HTR-8/SVneo (cell line): ENCODE results near the gene CTNNA1.
"Not testable (repeated sequence)": the region's sequence is repeated elsewhere in the genome, so short reads cannot be mapped to it uniquely, and the experiment has no call there.

ENCODE experiments used
- DNase-seq: peaks from one replicate; pipeline ENCODE4 v3.0.0; 2011; ENCODE audit warnings: low spot score, mixed read lengths; ENCODE audit not compliant: insufficient read length
- FAIRE-seq: peaks from 2 replicates; lab custom pipeline; 2011; peaks lifted over from hg19 to GRCh38; lab: Jason Lieb, UNC

CTNNA1 gene

DNA sequence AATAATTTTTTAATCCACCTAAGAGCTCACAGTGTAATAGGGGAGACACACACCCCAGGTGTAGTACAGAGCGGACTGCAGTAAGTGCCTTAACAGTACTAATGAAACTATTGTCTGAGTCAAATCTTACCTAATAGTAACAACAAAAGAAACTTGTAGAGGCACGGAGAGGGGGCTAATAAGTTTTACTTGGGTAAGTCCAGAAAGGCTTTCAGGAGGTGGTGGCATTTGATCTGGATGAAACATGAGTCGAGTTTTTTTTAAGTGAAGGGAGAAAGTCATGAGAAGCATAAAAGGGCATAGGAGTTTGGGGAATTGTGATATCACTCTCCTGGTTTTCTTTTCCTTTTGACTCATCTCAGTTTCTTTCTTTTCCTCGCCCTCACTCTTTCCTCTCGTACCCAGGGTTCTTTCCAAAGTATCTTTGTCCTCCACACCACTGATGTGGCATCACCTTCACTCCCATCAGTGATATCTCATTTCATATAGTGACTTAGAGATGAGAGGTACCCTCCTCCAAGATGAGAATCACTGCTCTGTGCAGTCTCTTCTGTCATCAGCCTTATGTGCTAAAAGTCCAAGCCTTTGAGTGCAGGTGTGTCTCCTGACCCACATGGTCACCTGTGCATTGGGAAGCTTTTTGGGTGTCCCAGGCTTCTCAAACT is 2.0 kb downstream of the CTNNA1 start:
- FAIRE-seq (no peak), DNase-seq (no peak)

DNA sequence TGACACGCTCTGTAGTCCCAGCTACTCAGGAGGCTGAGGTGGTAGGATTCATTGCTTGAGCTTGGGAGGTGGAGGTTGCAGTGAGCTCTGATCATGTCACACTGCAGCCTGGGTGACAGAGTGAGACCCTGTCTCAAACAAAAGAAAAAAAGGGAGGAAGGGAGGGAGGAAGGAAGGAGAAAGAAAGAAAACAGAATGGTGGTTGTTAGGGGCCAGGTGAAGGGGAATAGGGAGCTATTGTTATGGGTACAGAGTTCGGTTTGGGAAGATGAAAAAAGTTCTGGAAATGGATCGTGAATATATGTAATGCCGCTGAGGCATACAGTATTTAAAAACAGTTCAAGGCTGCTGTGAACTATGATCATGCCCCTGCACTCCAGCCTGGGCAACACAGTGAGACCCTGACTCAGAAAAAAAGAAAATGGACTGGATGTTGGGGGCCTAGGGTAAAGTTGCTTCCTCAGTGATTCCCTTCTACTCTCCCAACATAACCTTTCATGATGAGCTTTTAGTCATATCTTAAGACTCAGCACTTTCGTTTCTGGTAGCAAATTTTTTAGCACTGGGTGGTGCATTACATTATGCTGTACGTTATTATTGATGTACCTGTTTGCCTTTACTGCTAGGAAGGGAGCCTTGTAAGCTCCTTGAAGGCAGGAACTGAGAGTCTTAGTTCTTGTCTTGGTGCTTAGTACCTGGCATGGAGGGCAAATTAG is 4.0 kb downstream of the CTNNA1 start:
- DNase-seq (no peak), FAIRE-seq (no peak)

DNA sequence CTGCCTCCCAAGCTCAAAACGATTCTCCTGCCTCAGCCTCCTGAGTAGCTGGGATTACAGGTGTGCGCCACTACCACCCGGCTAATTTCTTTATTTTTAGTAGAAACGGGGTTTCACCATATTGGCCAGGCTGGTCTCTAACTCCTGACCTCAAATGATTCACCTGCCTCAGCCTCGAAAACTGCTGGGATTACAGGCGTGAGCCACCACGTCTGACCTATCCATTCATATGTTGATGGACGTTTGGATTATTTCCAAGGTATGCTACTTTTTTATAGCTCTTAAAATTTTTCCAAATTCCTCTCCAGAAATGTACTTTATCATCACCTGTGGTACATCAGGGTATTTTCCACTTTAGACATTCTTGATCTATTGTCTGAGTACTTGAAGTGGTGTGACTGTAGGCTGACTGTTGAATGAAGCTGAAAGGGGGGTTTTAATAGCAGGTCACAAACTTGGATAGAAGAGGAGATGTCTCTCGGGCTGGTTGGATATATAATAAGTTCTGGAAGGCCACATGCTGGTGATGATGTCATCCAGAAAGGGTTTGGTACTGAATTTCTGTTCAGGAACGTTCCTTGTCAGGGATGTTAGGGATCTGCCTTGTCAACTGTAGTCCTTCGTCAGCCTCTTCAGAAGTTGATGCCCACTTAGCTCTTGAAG is 7.4 kb downstream of the CTNNA1 start:
- FAIRE-seq, result no peak
- no peak for DNase-seq

DNA sequence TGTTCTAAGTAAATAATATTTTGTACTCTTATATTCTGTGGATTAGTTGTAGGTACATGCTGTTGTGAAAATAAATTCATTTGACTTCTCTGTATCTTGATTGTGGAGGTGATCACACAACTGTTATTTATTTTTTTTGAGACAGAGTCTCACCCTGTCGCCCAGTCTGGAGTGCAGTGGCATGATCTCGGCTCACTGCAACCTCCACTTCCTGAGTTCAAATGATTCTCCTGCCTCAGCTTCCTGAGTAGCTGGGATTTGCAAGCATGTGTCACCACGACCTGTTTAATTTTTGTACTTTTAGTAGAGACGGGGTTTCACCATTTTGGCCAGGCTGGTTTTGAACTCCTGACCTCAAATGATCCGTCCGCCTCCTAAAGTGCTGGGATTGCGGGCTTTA is 7.9 kb downstream of the CTNNA1 start:
- FAIRE-seq, DNase-seq: not testable (repeated sequence)

DNA sequence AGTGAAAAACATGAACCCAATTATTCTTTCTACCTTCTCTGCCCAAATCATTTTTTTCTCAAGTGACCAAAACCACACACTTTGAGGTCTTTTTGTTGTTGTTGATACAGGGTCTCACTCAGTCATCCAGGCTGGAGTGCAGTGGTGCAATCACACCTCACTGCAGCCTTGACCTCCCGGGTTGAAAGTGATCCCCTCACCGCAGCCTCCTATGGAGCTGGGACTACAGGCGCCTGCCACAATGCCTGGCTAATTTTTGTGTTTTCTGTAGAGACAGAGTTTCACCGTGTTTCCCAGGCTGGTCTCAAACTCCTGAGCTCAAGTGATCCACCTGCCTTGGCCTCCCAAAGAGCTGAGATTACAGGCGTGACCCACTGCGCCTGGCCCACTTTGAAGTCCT is 8.4 kb downstream of the CTNNA1 start:
- FAIRE-seq, DNase-seq: not testable (repeated sequence)

DNA sequence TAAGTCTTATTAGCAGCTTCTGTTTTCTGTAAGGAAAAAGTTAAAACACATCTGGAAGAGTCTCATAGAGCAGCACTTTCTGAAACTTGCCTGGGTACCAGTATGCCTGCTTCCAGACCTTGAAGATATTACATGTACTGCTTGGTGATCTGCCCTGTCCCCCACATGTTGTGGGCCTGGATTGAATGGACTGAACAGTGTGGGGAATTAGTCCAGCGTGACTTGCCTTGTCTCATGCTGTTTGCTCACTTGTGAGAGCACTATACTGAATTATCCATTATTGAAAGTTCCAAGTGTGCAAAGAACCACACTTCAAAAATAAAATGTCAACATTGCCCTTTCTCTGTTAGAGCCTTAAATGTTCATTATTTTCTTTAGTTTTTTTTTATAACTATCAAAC is 8.9 kb downstream of the CTNNA1 start:
- FAIRE-seq, result no peak
- no peak for DNase-seq

DNA sequence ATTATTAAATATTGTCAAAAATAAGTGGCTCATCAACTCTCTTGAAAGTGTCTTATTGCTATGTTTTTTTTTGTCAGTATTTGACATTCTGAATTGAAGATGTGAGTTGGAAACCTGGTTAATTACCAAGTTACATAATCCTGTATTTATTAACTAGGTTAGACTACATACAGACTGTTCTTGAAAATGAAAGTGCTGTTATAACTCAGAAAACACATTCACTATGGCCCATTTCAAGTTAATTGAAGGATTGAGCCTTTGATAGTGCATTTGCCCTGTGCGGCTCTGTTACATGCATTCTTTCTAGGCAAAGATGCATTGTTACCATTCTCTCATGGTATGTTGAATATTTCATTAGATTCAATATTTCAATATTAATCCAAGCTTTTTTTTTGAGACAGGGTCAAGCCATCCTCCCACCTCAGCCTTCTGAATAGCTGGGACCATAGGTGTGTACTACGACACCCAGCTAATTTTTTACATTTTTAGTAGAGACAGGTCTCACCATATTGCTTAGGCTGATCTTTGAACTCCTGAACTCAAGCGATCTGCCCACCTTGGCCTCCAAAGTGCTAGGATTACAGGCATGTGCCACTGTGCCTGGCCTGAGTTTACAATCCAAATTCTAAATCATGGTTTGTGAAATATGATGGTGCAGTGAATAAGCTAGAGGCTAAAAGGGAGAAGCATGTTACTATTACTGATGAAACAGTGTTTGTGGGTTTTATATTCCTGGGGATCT is 10.0 kb downstream of the CTNNA1 start:
- FAIRE-seq (no peak), DNase-seq (no peak)

DNA sequence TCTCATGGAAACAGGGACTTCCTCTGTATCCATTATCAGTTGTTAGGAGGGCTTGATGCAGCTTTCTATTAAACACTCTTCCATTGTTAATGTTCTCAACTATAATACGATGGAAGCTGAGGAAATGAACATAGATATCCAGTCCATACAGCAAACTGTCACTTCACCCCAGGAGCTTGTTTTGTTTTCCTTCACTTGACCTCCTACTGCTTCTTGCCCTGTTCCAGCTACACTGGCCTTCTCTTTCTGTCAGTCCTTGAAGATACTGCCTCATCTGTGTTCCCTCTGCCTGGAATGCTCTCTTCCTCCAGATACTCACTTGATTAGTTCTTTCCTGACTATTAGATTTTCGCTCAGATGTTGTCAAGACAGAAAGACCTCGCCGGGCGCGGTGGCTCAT is 17.1 kb downstream of the CTNNA1 start:
- no peak for FAIRE-seq
- DNase-seq, result no peak

DNA sequence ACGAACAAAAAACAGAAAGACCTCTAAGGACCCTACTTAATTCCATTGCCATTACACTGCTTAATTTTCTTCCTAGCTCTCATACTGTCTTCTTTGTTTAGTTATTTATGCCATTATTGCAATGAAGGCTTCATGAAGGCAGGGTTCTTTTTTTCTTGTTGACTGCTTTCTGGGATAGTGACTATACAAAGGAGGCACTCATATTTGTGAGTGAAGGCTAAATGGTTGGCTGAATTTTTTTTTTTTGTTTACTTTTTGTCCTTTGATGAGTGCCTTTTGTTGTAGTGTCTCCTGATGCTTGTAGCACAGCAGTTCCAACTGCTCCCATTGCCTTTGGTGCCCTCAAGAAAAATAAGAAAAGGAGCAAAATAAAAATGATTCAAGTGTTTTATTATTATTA is 17.8 kb downstream of the CTNNA1 start:
- FAIRE-seq (no peak), DNase-seq (no peak)

DNA sequence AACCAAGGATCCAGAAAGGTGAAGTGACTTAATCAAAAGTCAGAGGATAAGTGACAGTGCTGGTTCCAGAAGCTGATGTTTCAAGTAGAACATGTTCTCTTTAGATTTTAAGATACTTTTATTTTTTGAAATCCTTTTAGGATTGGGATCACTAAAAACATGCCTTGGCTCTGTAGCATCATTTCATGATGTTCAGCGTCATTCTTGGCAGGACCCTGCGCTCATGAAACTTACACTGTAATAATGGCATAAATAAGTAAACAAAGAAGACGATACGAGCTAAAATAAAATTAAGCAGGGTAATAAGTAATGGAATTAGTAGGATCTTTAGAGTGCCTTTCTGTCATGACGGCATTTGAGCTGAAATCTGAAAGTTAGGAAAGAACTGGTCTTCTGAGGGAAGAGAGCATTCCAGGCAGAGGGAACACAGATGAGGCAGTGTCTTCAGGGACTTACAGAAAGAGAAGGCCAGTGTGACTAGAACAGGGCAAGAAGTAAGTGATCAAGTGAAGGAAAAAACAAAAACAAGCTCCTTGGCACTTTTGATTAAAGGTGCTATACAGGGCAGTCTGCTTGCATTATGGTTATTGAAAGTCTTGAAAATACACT is 19.9 kb downstream of the CTNNA1 start:
- DNase-seq (no peak), FAIRE-seq (no peak)

DNA sequence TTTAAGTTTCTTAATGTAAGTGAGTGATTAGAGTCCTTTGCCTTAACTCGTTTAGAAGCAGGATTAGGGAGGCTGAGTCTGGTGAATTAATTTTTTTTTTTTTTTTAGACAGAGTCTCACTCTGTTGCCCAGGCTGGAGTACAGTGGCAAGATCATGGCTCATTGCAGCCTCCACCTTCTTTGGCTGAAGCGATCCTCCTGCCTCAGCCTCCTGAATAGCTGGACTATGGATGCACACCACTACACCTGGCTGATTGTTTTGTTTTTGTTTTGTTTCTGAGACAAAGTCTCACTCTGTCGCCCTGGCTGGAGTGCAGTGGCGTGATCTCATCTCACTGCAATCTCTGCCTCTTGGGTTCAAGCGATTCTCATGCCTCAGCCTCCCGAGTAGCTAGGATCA is 20.4 kb downstream of the CTNNA1 start:
- not testable (repeated sequence) for DNase-seq, FAIRE-seq

DNA sequence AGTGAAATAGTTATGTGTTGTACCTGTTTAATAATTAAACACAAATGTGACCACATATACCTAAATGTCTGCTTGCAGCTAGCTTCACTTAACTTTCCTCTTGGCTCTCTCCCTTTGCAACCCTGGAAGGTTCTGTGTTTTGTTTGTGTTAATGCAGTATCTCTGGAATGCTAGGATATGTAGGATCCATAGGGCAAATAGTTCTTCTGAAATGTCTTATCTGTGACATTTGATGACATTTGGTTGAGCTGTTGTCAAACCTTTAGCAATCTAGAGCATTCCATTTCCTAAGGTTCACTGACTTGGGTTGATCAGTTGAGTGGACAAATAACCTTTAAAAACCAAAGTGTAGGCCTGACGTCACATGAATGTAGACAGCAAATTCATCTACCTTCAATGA is 21.8 kb downstream of the CTNNA1 start:
- DNase-seq, result no peak
- no peak for FAIRE-seq

DNA sequence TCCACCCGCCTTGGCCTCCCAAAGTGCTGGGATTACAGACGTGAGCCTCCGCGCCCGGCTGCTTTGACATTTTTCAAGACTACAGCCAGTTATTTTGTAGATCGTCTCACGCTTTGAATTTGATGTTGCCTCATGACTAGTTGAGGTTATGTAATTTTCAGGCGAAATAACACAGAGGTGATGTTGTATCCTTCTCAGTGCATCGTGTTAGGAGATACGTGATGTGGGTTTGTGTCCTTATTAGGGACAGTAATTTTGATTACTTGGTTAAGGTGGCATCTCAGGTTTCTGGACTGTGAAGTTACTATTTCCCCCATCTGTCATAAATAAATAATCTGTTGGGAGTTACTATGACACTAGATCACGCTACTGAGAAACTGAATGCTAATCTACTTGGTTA is 25.0 kb downstream of the CTNNA1 start:
- DNase-seq (no peak), FAIRE-seq (no peak)

DNA sequence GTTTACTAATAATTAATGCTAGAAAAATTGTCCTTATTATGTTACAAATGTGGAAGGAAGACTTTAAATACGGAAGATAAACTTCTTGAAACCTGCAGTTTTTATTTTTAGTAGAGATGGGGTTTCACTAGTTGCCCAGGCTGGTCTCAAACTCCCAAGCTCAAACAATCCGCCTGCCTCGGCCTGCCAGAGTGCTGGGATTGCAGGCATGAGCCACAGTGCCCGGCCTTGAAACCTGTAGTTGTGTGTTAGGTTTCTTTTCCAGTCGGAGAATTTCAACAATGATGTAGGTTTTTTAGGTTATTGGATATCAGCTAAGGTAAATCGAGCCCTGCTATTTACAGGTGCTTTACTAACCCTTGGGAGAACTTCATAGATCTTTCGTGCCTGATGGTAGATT is 30.8 kb downstream of the CTNNA1 start:
- no peak for DNase-seq
- FAIRE-seq, result no peak

DNA sequence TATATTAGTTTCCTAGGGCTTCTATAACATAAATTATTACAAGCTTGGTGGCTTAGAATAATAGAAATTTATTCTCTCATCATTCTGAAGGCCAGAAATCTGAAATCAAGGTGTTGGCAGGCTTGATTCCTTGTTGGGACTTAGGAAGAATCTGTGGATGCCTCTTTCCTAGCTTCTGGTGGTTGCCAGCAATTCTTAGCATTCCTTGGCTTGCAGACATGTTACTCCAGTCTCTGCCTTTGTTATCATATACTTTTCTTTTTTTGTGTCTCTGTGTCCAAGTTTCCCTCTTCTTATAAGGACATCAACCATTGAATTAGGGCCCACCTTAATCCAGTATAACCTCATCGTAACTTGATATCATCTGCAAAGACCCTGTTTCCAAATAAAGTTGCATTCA is 31.4 kb downstream of the CTNNA1 start:
- DNase-seq, result no peak
- FAIRE-seq, result no peak

DNA sequence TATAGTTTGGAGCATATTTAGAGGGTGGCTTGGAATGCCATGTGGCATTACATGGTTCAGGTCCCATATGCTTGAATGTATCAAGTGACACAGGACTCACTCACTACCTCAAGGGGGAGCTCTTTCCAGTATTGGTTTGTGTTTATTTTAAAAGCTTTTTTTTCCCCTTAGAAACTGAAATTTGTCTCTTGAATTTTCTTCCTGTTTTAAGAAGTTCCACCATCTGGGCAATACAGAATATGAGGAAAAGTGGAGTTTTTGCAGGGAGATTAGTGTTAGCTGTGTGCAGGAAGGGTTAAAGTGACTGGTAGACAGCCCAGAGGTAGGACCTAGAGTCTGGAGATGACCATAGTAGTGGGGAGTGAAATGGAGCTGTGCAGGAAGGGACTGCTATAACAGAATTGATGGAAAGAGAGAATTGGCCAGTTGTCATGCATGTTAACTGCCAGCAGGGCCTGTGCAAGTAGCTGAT is 36.6 kb downstream of the CTNNA1 start:
- no peak for FAIRE-seq
- peak; percentile 40 for DNase-seq

DNA sequence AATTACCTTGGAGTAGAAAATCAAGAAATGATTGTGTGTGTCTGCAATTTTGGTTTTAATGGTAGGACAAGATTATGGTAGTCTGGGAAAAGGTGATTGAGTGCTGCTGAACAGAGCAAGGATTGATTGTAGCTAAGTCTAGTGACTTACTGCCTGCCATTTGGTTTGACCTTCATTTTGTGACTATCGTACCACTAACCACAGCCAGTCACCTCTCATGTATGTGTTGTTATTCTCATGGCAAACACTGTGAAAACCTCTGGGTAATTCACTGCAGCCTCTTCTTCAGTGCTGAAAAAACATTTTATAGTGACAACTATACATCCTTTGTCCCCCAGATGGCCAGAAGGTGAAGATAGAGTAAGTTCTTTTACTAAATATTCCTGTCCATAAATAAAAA is 37.5 kb downstream of the CTNNA1 start:
- FAIRE-seq (peak; percentile 13), DNase-seq (no peak)

DNA sequence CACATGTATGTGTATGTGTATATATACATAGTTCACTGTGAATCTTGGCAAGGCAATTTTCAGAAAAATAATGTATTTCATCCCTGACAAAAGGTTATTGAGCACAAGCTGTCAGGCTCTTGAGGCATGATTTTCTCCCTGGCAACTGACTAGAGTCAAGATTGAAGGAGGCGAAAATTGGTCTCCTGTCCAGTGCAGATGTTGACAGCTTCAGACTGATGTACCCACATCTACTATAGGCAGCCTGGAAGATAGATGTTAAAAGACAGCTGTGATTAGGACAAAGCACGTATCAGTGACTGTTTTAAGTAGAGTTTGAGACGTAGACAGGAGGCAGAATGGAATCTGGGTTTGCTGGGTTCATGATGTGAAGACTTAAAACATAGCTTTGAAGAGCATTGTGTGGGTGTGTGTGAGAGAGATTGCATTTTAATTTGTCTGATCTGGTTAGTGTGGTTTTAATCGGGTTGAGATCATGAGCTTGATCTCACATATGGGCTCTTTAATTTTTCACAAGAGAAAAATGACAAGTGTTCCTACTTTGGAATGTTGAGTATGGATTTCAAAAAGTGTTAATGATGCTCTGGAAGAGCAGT is 39.1 kb downstream of the CTNNA1 start:
- FAIRE-seq (no peak), DNase-seq (no peak)

DNA sequence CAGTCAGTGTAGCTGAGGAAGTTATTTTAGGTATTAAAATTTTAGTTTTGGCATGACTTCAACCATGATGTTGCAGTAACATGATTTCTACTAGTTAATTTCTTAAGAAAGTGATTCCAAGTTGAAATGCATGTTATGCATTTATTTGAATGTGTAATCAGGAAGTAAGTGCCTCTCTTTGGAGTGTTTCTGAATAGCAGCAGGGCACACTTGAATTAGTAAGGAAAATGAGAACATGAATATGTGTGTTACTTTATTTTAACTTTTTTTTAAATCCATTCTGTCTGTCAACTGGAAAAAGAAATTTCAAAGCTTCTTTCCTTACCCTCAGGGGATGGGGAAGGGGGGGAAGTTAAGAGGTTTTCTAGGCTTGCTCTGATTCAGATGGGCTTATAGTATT is 40.4 kb downstream of the CTNNA1 start:
- DNase-seq, result no peak
- no peak for FAIRE-seq

DNA sequence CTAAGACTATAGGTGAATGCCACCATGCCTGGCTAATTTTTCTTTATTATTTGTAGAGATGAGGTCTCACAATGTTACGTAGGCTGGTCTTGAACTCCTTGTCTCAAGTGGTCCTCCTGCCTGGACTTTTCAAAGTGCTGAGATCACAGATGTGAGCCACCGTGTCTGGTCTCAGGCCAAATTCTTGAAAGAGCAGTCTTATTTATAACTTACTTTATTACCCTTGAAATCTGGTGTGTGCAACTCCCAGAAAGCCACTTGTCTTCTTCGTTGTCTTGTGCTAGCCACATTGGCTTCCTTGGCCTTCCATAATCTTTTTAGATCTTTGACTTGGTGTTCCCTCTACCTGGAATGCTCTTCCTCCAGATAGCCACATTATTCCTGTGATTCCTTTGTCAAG is 50.1 kb downstream of the CTNNA1 start:
- no peak for FAIRE-seq

More for the DNA sequence above, 50.1 kb downstream of the CTNNA1 start:
- no peak for DNase-seq
